OCI-LY1 (cell line): ENCODE data around the gene SLC35F3.

Source experiments
- EZH2 ChIP-seq: fragments of 200-600 bp; sonication (generic), shearing (Covaris generic); IDR thresholded peaks from 2 replicates; pipeline ENCODE4 v1.8.0; 2017; ENCODE audit warnings: borderline replicate concordance, mixed run types, mild to moderate bottlenecking, antibody characterized with exemption, low read length, moderate library complexity, mixed read lengths
- TF ChIP-seq, protein P1 (sequence below): fragments of 200-600 bp; sonication (generic), shearing (Covaris generic); IDR thresholded peaks from 2 replicates; pipeline ENCODE4 v1.5.1; 2017; ENCODE audit warnings: mild to moderate bottlenecking, antibody characterized with exemption, low read length, moderate library complexity, mixed read lengths

DNA sequence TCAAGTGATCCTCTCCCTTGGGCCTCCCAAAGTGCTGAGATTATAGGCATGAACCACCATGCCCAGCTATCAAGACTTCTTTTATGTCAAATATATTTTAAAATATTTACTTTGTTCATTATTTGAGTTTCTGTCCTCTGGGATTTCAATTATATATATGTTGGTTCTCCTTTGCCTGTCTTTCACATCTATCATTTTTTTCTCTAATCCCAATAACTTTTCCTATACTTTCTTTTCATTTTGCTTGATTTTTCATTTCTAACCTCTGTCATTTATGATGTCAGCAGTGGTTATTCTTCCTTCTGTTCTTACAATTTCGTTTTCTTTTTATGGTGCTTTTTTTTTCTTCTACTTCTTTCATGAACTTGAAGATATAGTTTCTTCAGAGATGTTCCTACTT, 47.3 kb downstream of the SLC35F3 start:
- TF ChIP-seq, protein P1, sequence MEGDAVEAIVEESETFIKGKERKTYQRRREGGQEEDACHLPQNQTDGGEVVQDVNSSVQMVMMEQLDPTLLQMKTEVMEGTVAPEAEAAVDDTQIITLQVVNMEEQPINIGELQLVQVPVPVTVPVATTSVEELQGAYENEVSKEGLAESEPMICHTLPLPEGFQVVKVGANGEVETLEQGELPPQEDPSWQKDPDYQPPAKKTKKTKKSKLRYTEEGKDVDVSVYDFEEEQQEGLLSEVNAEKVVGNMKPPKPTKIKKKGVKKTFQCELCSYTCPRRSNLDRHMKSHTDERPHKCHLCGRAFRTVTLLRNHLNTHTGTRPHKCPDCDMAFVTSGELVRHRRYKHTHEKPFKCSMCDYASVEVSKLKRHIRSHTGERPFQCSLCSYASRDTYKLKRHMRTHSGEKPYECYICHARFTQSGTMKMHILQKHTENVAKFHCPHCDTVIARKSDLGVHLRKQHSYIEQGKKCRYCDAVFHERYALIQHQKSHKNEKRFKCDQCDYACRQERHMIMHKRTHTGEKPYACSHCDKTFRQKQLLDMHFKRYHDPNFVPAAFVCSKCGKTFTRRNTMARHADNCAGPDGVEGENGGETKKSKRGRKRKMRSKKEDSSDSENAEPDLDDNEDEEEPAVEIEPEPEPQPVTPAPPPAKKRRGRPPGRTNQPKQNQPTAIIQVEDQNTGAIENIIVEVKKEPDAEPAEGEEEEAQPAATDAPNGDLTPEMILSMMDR: no peak
- no peak for TF ChIP-seq EZH2
